Neural crest cell (in vitro differentiated cells): ENCODE results near the gene CDH13. TPM values are rescaled to one million over a fixed set of nuclear protein-coding genes. Genes with fewer than 3 reads are reported as not detected.

Experiments
- DNase-seq: peaks from one replicate; pipeline ENCODE4 v3.0.0; 2021; ENCODE audit warnings: low read depth, mixed read lengths, low spot score
- H3K27ac Mint-ChIP-seq: one replicate; pipeline ENCODE4 v1.8.0; 2021; ENCODE audit warnings: mild to moderate bottlenecking, mixed read lengths; ENCODE audit not compliant: unreplicated experiment
- H3K27me3 Mint-ChIP-seq: 2 replicates; pipeline ENCODE4 v1.8.0; 2021; ENCODE audit warnings: low read depth, mild to moderate bottlenecking, mixed read lengths
- H3K36me3 Mint-ChIP-seq: 2 replicates; pipeline ENCODE4 v1.8.0; 2021; ENCODE audit warnings: low read depth, mild to moderate bottlenecking, mixed read lengths
- H3K4me1 Mint-ChIP-seq: 2 replicates; pipeline ENCODE4 v1.8.0; 2021; ENCODE audit warnings: mixed read lengths
- H3K4me3 Mint-ChIP-seq: one replicate; pipeline ENCODE4 v1.8.0; 2021; ENCODE audit warnings: mild to moderate bottlenecking, mixed read lengths
- H3K9me3 Mint-ChIP-seq: 2 replicates; pipeline ENCODE4 v1.8.0; 2021; ENCODE audit warnings: mixed read lengths
- CTCF ChIP-seq: fragments of 200-600 bp; sonication (generic); conservative IDR thresholded peaks from 2 replicates; pipeline ENCODE4 v1.5.0; 2021; ENCODE audit warnings: antibody characterized with exemption, mild to moderate bottlenecking
- total RNA-seq: library from RNA; stranded (reverse); gene quantifications from 2 replicates; pipeline ENCODE4 v1.2.1, GENCODE V29; 2021

The CDH13 gene
- total RNA-seq, 1 donor from 2014 or later: 1.1 TPM

GRCh38 chr16:82867485-82867884, 240.7 kb downstream of the CDH13 start:
- TF ChIP-seq CTCF: no peak
- H3K27me3 Mint-ChIP-seq: peaks cover 7% of the 10 kb centered on the region
- H3K4me1 Mint-ChIP-seq: no peaks in the 10 kb centered on the region
- H3K27ac Mint-ChIP-seq: no peak overlapping the region
- H3K4me3 Mint-ChIP-seq: no peak overlapping the region
- peaks cover 9% of the 10 kb centered on the region for H3K36me3 Mint-ChIP-seq
- H3K9me3 Mint-ChIP-seq: peaks cover 17% of the 10 kb centered on the region
- no peak for DNase-seq

GRCh38 chr16:82874271-82874670, 247.5 kb downstream of the CDH13 start:
- Mint-ChIP-seq H3K27ac (no peak overlapping the region), H3K4me3 (no peak overlapping the region), H3K36me3 (peaks cover 4% of the 10 kb centered on the region)

GRCh38 chr16:82874672-82875071, 247.9 kb downstream of the CDH13 start:
- H3K36me3 Mint-ChIP-seq: peaks cover 4% of the 10 kb centered on the region
- H3K27me3 Mint-ChIP-seq: peaks cover 9% of the 10 kb centered on the region
- no peaks in the 10 kb centered on the region for H3K4me1 Mint-ChIP-seq
- peaks cover 10% of the 10 kb centered on the region for H3K9me3 Mint-ChIP-seq
- H3K27ac Mint-ChIP-seq: no peak overlapping the region
- H3K4me3 Mint-ChIP-seq: no peak overlapping the region
- no peak for DNase-seq
- TF ChIP-seq CTCF: no peak

More at GRCh38 chr16:82874271-82874670, 247.5 kb downstream of the CDH13 start:
- no peak for TF ChIP-seq CTCF
- Mint-ChIP-seq H3K9me3 (peaks cover 12% of the 10 kb centered on the region), H3K4me1 (no peaks in the 10 kb centered on the region), H3K27me3 (peaks cover 9% of the 10 kb centered on the region)
- DNase-seq: no peak

- H3K4me1 Mint-ChIP-seq: peaks cover 9% of the 10 kb centered on the region
- no peak overlapping the region for H3K4me3 Mint-ChIP-seq
- no peak for DNase-seq
- H3K36me3 Mint-ChIP-seq: no peaks in the 10 kb centered on the region
- H3K9me3 Mint-ChIP-seq: peaks cover 3% of the 10 kb centered on the region
- H3K27me3 Mint-ChIP-seq: peaks cover 6% of the 10 kb centered on the region
- no peak for TF ChIP-seq CTCF
- no peak overlapping the region for H3K27ac Mint-ChIP-seq
These were observed 250.2 kb downstream of the CDH13 start for GRCh38 chr16:82876951-82877350.

- no peaks in the 10 kb centered on the region for H3K36me3 Mint-ChIP-seq
- DNase-seq: no peak
- no peak for TF ChIP-seq CTCF
- H3K9me3 Mint-ChIP-seq: peaks cover 3% of the 10 kb centered on the region
- peaks cover 12% of the 10 kb centered on the region for H3K4me1 Mint-ChIP-seq
- peaks cover 6% of the 10 kb centered on the region for H3K27me3 Mint-ChIP-seq
- H3K27ac Mint-ChIP-seq: no peak overlapping the region
- no peak overlapping the region for H3K4me3 Mint-ChIP-seq
These were observed 251.7 kb downstream of the CDH13 start for GRCh38 chr16:82878466-82878865.

- Mint-ChIP-seq H3K36me3 (no peaks in the 10 kb centered on the region), H3K27me3 (peaks cover 9% of the 10 kb centered on the region), H3K4me1 (peaks cover 12% of the 10 kb centered on the region), H3K9me3 (no peaks in the 10 kb centered on the region), H3K4me3 (no peak overlapping the region), H3K27ac (no peak overlapping the region)
- DNase-seq: no peak
- TF ChIP-seq CTCF: no peak
These were observed 253.6 kb downstream of the CDH13 start for GRCh38 chr16:82880346-82880745.
